ENCODE results near the gene TRAPPC8.
"Not testable (repeated sequence)": the region's sequence is repeated elsewhere in the genome, so short reads cannot be mapped to it uniquely, and the experiment has no call there.

Gene TRAPPC8

GRCh38 chr18:31942999-31943877 lies at the start of gene TRAPPC8:
Gene TRAPPC8 (minus strand): TSS chr18:31943128. CDS start chr18:31942764, 364 bp downstream.
- DNase-seq: peak; percentile 97

- no peak for DNase-seq
Observed at GRCh38 chr18:31990823-31991222, 47.9 kb upstream of the TRAPPC8 start.

- no peak for DNase-seq
Observed at GRCh38 chr18:31983976-31984375, 41.0 kb upstream of the TRAPPC8 start.

GRCh38 chr18:31983020-31983419 lies 40.1 kb upstream of the TRAPPC8 start:
- no peak for DNase-seq

GRCh38 chr18:31980863-31981262 lies 37.9 kb upstream of the TRAPPC8 start:
- no peak for DNase-seq

- no peak for DNase-seq
Observed at GRCh38 chr18:31979714-31980113, 36.8 kb upstream of the TRAPPC8 start.

- DNase-seq: no peak
Observed at GRCh38 chr18:31978616-31979015, 35.7 kb upstream of the TRAPPC8 start.

- no peak for DNase-seq
Observed at GRCh38 chr18:31977270-31977872, 34.4 kb upstream of the TRAPPC8 start.

GRCh38 chr18:31976242-31976641 lies 33.3 kb upstream of the TRAPPC8 start:
- no peak for DNase-seq

GRCh38 chr18:31973929-31974546 lies 31.1 kb upstream of the TRAPPC8 start:
- no peak for DNase-seq

- no peak for DNase-seq
Observed at GRCh38 chr18:31970617-31971016, 27.7 kb upstream of the TRAPPC8 start.

GRCh38 chr18:31965316-31965970 lies 22.5 kb upstream of the TRAPPC8 start:
- DNase-seq: no peak

- no peak for DNase-seq
Observed at GRCh38 chr18:31957728-31958127, 14.8 kb upstream of the TRAPPC8 start.

- DNase-seq: no peak
Observed at GRCh38 chr18:31954349-31954748, 11.4 kb upstream of the TRAPPC8 start.

GRCh38 chr18:31953699-31954098 lies 10.8 kb upstream of the TRAPPC8 start:
- not testable (repeated sequence) for DNase-seq

- no peak for DNase-seq
Observed at GRCh38 chr18:31952223-31952622, 9.3 kb upstream of the TRAPPC8 start.

- no peak for DNase-seq
Observed at GRCh38 chr18:31950583-31950982, 7.7 kb upstream of the TRAPPC8 start.

- DNase-seq: not testable (repeated sequence)
Observed at GRCh38 chr18:31948349-31948748, 5.4 kb upstream of the TRAPPC8 start.

- no peak for DNase-seq
Observed at GRCh38 chr18:31946305-31947046, 3.5 kb upstream of the TRAPPC8 start.

GRCh38 chr18:31943878-31944816 lies 1.2 kb upstream of the TRAPPC8 start:
- DNase-seq: no peak

GRCh38 chr18:31942291-31942998 lies 483 bp downstream of the TRAPPC8 start:
- DNase-seq: peak; percentile 18

Data from amniotic stem cell (primary cell).